SK-N-SH treated with all-trans-retinoic acid at 6 μM for 48 hours (cell line): ENCODE results near the gene CNTNAP2.
"Not testable (repeated sequence)": the region's sequence is repeated elsewhere in the genome, so short reads cannot be mapped to it uniquely, and the experiment has no call there.

Source experiments
- ARNTL ChIP-seq: fragments of 450-650 bp; formaldehyde crosslinking; IDR thresholded peaks from 2 replicates; pipeline ENCODE4 v1.5.0; 2020; ENCODE audit warnings: low read depth, mild to moderate bottlenecking, moderate library complexity, borderline replicate concordance
- CREB5 ChIP-seq: fragments of 250-450 bp; sonication (Bioruptor Pico); IDR thresholded peaks from 2 replicates; pipeline ENCODE4 v1.5.1; 2020; ENCODE audit warnings: low read depth, mild to moderate bottlenecking, moderate library complexity
- GLIS3 ChIP-seq: fragments of 250-450 bp; sonication (Bioruptor Pico); IDR thresholded peaks from 2 replicates; pipeline ENCODE4 v1.5.0; 2020; ENCODE audit warnings: mild to moderate bottlenecking, moderate library complexity
- ISL1 ChIP-seq: fragments of 250-450 bp; sonication (Bioruptor Pico); IDR thresholded peaks from 2 replicates; pipeline ENCODE4 v2.1.2; 2022; ENCODE audit warnings: mild to moderate bottlenecking, moderate library complexity
- PATZ1 ChIP-seq: fragments of 250-450 bp; sonication (Bioruptor Pico); IDR thresholded peaks from 2 replicates; pipeline ENCODE4 v1.8.0; 2020; ENCODE audit warnings: mild to moderate bottlenecking, moderate library complexity, borderline replicate concordance
- POU6F1 ChIP-seq: fragments of 250-450 bp; sonication (Bioruptor Pico); IDR thresholded peaks from 2 replicates; pipeline ENCODE4 v1.8.0; 2021; ENCODE audit warnings: low read depth, mild to moderate bottlenecking, moderate library complexity, borderline replicate concordance
- SNAI2 ChIP-seq: fragments of 250-450 bp; sonication (Bioruptor Pico); IDR thresholded peaks from 2 replicates; pipeline ENCODE4 v1.5.0; 2020; ENCODE audit warnings: mild to moderate bottlenecking, moderate library complexity
- TCF4 ChIP-seq: fragments of 250-450 bp; sonication (Bioruptor Pico); IDR thresholded peaks from 2 replicates; pipeline ENCODE4 v1.8.0; 2021; ENCODE audit warnings: mild to moderate bottlenecking, moderate library complexity, borderline replicate concordance
- TOX ChIP-seq: fragments of 250-450 bp; sonication (Bioruptor Pico); IDR thresholded peaks from 2 replicates; pipeline ENCODE4 v1.8.0; 2021; ENCODE audit warnings: mild to moderate bottlenecking, moderate library complexity, borderline replicate concordance
- ZFP3 ChIP-seq: fragments of 250-450 bp; sonication (Bioruptor Pico); IDR thresholded peaks from 2 replicates; pipeline ENCODE4 v1.5.0; 2020; ENCODE audit warnings: mild to moderate bottlenecking, moderate library complexity
- ZFP30 ChIP-seq: fragments of 450-650 bp; formaldehyde crosslinking; IDR thresholded peaks from 2 replicates; pipeline ENCODE4 v1.5.0; 2022; ENCODE audit warnings: mild to moderate bottlenecking, moderate library complexity
- ZNF70 ChIP-seq: fragments of 450-650 bp; formaldehyde crosslinking; IDR thresholded peaks from 2 replicates; pipeline ENCODE4 v1.5.0; 2020; ENCODE audit warnings: mild to moderate bottlenecking, moderate library complexity
- ZNF8 ChIP-seq: fragments of 450-650 bp; formaldehyde crosslinking; IDR thresholded peaks from 2 replicates; pipeline ENCODE4 v1.5.0; 2020; ENCODE audit warnings: mild to moderate bottlenecking, moderate library complexity

- not testable (repeated sequence) for TF ChIP-seq ZNF70 (CRISPR knock-in tag); TCF4 (CRISPR knock-in tag); ZFP30 (CRISPR knock-in tag); CREB5 (CRISPR knock-in tag); ZFP3 (CRISPR knock-in tag); ZNF8 (CRISPR knock-in tag); POU6F1 (CRISPR knock-in tag); SNAI2 (CRISPR knock-in tag); ISL1 (CRISPR knock-in tag); PATZ1; ARNTL (CRISPR knock-in tag); TOX (CRISPR knock-in tag); GLIS3 (CRISPR knock-in tag)
Measured at GRCh38 chr7:146247991-146248390, 131.4 kb downstream of the CNTNAP2 start.
